ENCODE data around the gene CEP164. TPM values are rescaled to one million over a fixed set of nuclear protein-coding genes. Genes with fewer than 3 reads are reported as not detected.

Gene CEP164
- polyA plus RNA-seq, 3 donors, result 4.3 to 32.1 (median 8.0) TPM

DNA sequence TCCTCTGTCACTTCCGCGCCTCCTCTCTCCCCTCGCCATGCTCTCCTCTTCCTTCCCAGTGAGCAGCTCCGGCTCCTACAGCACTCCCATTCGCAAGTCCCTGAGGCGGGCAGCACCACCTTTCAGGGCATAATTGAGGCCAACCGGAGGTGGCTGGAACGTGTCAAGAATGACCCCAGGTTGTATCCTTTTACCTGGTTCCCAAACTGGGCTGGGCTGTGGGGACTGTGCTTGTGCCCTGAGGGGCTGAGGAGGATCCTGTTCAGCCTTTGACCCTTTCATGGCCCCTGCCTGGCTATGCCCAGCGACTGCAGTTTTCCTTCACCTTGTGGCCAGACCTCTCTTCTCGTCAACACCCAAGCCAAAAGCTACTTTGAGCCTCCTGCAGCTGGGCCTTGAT is 84.1 kb downstream of the CEP164 start:
- H3K9me3 Mint-ChIP-seq, result peaks cover 0 to 2% (median 0%) of the 10 kb centered on the region in 7 donors
- WGBS (ENCODE audit: insufficient coverage), result 100% methylated on average over 5 of the region's 10 CpGs

DNA sequence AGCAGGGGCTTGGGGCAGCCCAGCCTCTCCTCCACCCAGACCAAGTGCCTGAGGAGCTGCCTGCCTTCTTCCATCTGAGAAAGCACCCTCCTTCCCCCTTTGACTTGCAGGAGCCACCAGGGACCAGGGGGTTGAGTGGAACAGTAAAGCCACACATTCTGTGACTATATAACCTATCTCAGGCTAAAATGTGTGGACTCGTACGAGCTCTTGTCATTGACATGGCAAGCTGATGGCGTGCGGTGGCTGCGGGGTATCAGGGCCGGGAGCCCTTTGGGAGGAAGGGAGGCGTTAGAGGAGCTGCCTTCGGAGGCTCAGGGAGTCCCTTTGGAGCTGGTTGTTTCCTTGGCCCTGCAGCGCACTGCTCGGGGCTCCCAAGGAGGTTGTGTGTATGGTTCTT is 84.5 kb downstream of the CEP164 start:
- no peak overlapping the region for H3K4me2 ChIP-seq (replicated peaks; ENCODE audit: extremely low read depth, low read length, poor library complexity, severe bottlenecking)
- no peaks in the 10 kb centered on the region for H4K20me1 ChIP-seq (ENCODE audit: insufficient read depth, low read length)
- TF ChIP-seq, protein P1, sequence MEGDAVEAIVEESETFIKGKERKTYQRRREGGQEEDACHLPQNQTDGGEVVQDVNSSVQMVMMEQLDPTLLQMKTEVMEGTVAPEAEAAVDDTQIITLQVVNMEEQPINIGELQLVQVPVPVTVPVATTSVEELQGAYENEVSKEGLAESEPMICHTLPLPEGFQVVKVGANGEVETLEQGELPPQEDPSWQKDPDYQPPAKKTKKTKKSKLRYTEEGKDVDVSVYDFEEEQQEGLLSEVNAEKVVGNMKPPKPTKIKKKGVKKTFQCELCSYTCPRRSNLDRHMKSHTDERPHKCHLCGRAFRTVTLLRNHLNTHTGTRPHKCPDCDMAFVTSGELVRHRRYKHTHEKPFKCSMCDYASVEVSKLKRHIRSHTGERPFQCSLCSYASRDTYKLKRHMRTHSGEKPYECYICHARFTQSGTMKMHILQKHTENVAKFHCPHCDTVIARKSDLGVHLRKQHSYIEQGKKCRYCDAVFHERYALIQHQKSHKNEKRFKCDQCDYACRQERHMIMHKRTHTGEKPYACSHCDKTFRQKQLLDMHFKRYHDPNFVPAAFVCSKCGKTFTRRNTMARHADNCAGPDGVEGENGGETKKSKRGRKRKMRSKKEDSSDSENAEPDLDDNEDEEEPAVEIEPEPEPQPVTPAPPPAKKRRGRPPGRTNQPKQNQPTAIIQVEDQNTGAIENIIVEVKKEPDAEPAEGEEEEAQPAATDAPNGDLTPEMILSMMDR (IDR thresholded peaks at IDR 0.05), result no peak
- Mint-ChIP-seq H3K27me3 (ENCODE audit: low read depth in 3 of 3) (peaks cover 0 to 3% (median 3%) of the 10 kb centered on the region in 3 donors), H3K36me3 (peaks cover 41 to 53% of the 10 kb centered on the region in 2 donors), H3K4me3 (no peak overlapping the region), H3K9me3 (peaks cover 0 to 2% (median 0%) of the 10 kb centered on the region in 7 donors), H3K27ac (peak overlapping the region in 1 of 7 donors; percentile 32), H3K4me1 (peaks cover 7% of the 10 kb centered on the region)
- no peak overlapping the region for H2AFZ ChIP-seq (ENCODE audit: insufficient read depth, low read depth, low read length, poor library complexity, severe bottlenecking)
- 94% methylated on average over 8 of the region's 10 CpGs for WGBS (ENCODE audit: insufficient coverage)
- no peaks in the 10 kb centered on the region for H3K4me1 ChIP-seq (ENCODE audit: control insufficient read depth in 1 of 2, insufficient read depth in 2 of 2, low read length in 2 of 2)
- no peaks in the 10 kb centered on the region for H3K79me2 ChIP-seq (ENCODE audit: insufficient read depth, low read length)
- H3K9ac ChIP-seq (ENCODE audit: insufficient read depth, low read length, poor library complexity, severe bottlenecking), result no peak overlapping the region
- DNase-seq, result no peak
- peaks cover 18 to 37% of the 10 kb centered on the region in 2 donors for H3K36me3 ChIP-seq (replicated peaks in 1 of 2; ENCODE audit: control insufficient read depth in 1 of 2, insufficient read depth in 2 of 2, low read length in 2 of 2)
- no peaks in the 10 kb centered on the region for H3K27me3 ChIP-seq (ENCODE audit: control insufficient read depth in 2 of 2, insufficient read depth in 2 of 2, low read length in 2 of 2)
- no peaks in the 10 kb centered on the region for H3K9me3 ChIP-seq (replicated peaks in 1 of 2; ENCODE audit: control insufficient read depth in 1 of 2, insufficient read depth in 1 of 2, low read length in 2 of 2)
- intact Hi-C loops (cut with micrococcal nuclease), result no loop called here
- no peak overlapping the region for H3K27ac ChIP-seq (ENCODE audit: low read depth in 1 of 2, low read length in 2 of 2)
- no peak overlapping the region for H3K4me3 ChIP-seq (replicated peaks in 1 of 3; ENCODE audit: low read depth in 2 of 3, low read length in 3 of 3)

More for the DNA sequence above, 84.1 kb downstream of the CEP164 start:
- Histone ChIP-seq H3K9ac (ENCODE audit: insufficient read depth, low read length, poor library complexity, severe bottlenecking) (no peak overlapping the region), H3K27ac (ENCODE audit: low read depth in 1 of 2, low read length in 2 of 2) (no peak overlapping the region), H3K4me1 (ENCODE audit: control insufficient read depth in 1 of 2, insufficient read depth in 2 of 2, low read length in 2 of 2) (no peaks in the 10 kb centered on the region), H3K9me3 (replicated peaks in 1 of 2; ENCODE audit: control insufficient read depth in 1 of 2, insufficient read depth in 1 of 2, low read length in 2 of 2) (no peaks in the 10 kb centered on the region), H4K20me1 (ENCODE audit: insufficient read depth, low read length) (no peaks in the 10 kb centered on the region), H3K4me2 (replicated peaks; ENCODE audit: extremely low read depth, low read length, poor library complexity, severe bottlenecking) (no peak overlapping the region), H3K79me2 (ENCODE audit: insufficient read depth, low read length) (no peaks in the 10 kb centered on the region), H2AFZ (ENCODE audit: insufficient read depth, low read depth, low read length, poor library complexity, severe bottlenecking) (no peak overlapping the region), H3K36me3 (replicated peaks in 1 of 2; ENCODE audit: control insufficient read depth in 1 of 2, insufficient read depth in 2 of 2, low read length in 2 of 2) (peaks cover 18 to 41% of the 10 kb centered on the region in 2 donors), H3K4me3 (replicated peaks in 1 of 3; ENCODE audit: low read depth in 2 of 3, low read length in 3 of 3) (no peak overlapping the region), H3K27me3 (ENCODE audit: control insufficient read depth in 2 of 2, insufficient read depth in 2 of 2, low read length in 2 of 2) (no peaks in the 10 kb centered on the region)
- TF ChIP-seq, protein P1 (IDR thresholded peaks at IDR 0.05), result no peak
- Mint-ChIP-seq H3K36me3 (peaks cover 41 to 56% of the 10 kb centered on the region in 2 donors), H3K4me3 (no peak overlapping the region), H3K27ac (peak overlapping the region in 2 of 7 donors; percentile 50 to 84), H3K27me3 (ENCODE audit: low read depth in 3 of 3) (peaks cover 0 to 3% (median 3%) of the 10 kb centered on the region in 3 donors), H3K4me1 (peaks cover 7% of the 10 kb centered on the region)
- no peak for DNase-seq
- intact Hi-C loops (cut with micrococcal nuclease), result no loop called here
